GM23338 (cell line): Measurements from ENCODE around the gene GHR. TPM values are rescaled to one million over a fixed set of nuclear protein-coding genes. Genes with fewer than 3 reads are reported as not detected.
"Not testable (repeated sequence)": the region's sequence is repeated elsewhere in the genome, so short reads cannot be mapped to it uniquely, and the experiment has no call there.

Experiments used
- ATAC-seq: fragments of 200-7000 bp; cut with Tn5 transposase; 3 replicates; pipeline ENCODE4 v1.9.1; 2020
- DNase-seq: peaks from one replicate; pipeline ENCODE4 v3.0.0-alpha.2; 2015; ENCODE audit warnings: low spot score
- H2AFZ ChIP-seq: fragments of 200-600 bp; sonication (generic); 2 replicates; pipeline ENCODE4 v1.8.0; 2016; ENCODE audit warnings: antibody characterized with exemption, mild to moderate bottlenecking, moderate library complexity
- H3F3A ChIP-seq: fragments of 200-600 bp; sonication (generic); replicated peaks from 2 replicates; pipeline ENCODE4 v1.8.0; 2017; ENCODE audit warnings: antibody characterized with exemption, mixed run types, low read depth
- H3K27ac ChIP-seq: fragments of 200-600 bp; sonication (generic); 2 replicates; pipeline ENCODE4 v1.6.1; 2016; ENCODE audit warnings: low read depth
- H3K27me3 ChIP-seq: fragments of 200-600 bp; sonication (generic); 2 replicates; pipeline ENCODE4 v1.8.0; 2016; ENCODE audit warnings: mild to moderate bottlenecking, mixed run types, moderate library complexity; ENCODE audit not compliant: insufficient read depth
- H3K36me3 ChIP-seq: fragments of 200-600 bp; sonication (generic); 2 replicates; pipeline ENCODE4 v1.8.0; 2016; ENCODE audit warnings: mild to moderate bottlenecking; ENCODE audit not compliant: insufficient read depth
- H3K4me1 ChIP-seq: fragments of 200-600 bp; sonication (generic); 2 replicates; pipeline ENCODE4 v1.8.0; 2016; ENCODE audit warnings: mild to moderate bottlenecking, moderate library complexity; ENCODE audit not compliant: insufficient read depth
- H3K4me2 ChIP-seq: fragments of 200-600 bp; sonication (generic); 2 replicates; pipeline ENCODE4 v1.7.1; 2017; ENCODE audit warnings: mixed run types
- H3K4me3 ChIP-seq: fragments of 200-600 bp; sonication (generic); 2 replicates; pipeline ENCODE4 v1.6.1; 2016; ENCODE audit warnings: mixed run types
- H3K79me2 ChIP-seq: fragments of 200-600 bp; sonication (generic); replicated peaks from 2 replicates; pipeline ENCODE4 v1.8.0; 2017; ENCODE audit warnings: mild to moderate bottlenecking; ENCODE audit not compliant: insufficient read depth
- H3K9me2 ChIP-seq: fragments of 200-600 bp; sonication (generic); 2 replicates; pipeline ENCODE4 v1.8.0; 2017; ENCODE audit not compliant: insufficient read depth
- H4K20me1 ChIP-seq: fragments of 200-600 bp; sonication (generic); replicated peaks from 2 replicates; pipeline ENCODE4 v1.8.0; 2017; ENCODE audit warnings: mild to moderate bottlenecking; ENCODE audit not compliant: insufficient read depth
- H3K27ac Mint-ChIP-seq: 2 replicates; pipeline ENCODE4 v1.8.0; 2020; ENCODE audit warnings: inconsistent platforms, mild to moderate bottlenecking, moderate library complexity, mixed read lengths
- H3K27me3 Mint-ChIP-seq: 3 replicates; pipeline ENCODE4 v1.8.0; 2022; ENCODE audit warnings: low read depth, mild to moderate bottlenecking, moderate library complexity, mixed read lengths, inconsistent platforms; ENCODE audit not compliant: insufficient read depth, poor library complexity
- H3K36me3 Mint-ChIP-seq: 3 replicates; pipeline ENCODE4 v1.8.0; 2021; ENCODE audit warnings: low read depth, mild to moderate bottlenecking, inconsistent platforms, moderate library complexity, mixed read lengths
- H3K4me1 Mint-ChIP-seq: 3 replicates; pipeline ENCODE4 v1.8.0; 2020; ENCODE audit warnings: mild to moderate bottlenecking, inconsistent platforms, mixed read lengths
- H3K4me3 Mint-ChIP-seq: 3 replicates; pipeline ENCODE4 v1.8.0; 2021; ENCODE audit warnings: moderate library complexity, mild to moderate bottlenecking, inconsistent platforms, mixed read lengths
- H3K9me3 Mint-ChIP-seq: 3 replicates; pipeline ENCODE4 v1.8.0; 2020; ENCODE audit warnings: moderate library complexity, mild to moderate bottlenecking, inconsistent platforms, mixed read lengths
- CREB1 ChIP-seq: fragments of 250-450 bp; sonication (Bioruptor Pico); IDR thresholded peaks from 2 replicates; pipeline ENCODE4 v1.5.0; 2020; ENCODE audit warnings: low read depth, mild to moderate bottlenecking, moderate library complexity
- EZH2 ChIP-seq: fragments of 200-600 bp; sonication (generic); IDR thresholded peaks from one replicate; pipeline ENCODE4 v1.8.0; 2017; ENCODE audit warnings: antibody characterized with exemption, mild to moderate bottlenecking, low read depth; ENCODE audit not compliant: unreplicated experiment
- EZH2phosphoT487 ChIP-seq: fragments of 200-600 bp; sonication (generic); IDR thresholded peaks from one replicate; pipeline ENCODE4 v1.8.1; 2018; ENCODE audit warnings: antibody characterized with exemption; ENCODE audit not compliant: unreplicated experiment
- JUNB ChIP-seq: IDR thresholded peaks from one replicate; pipeline ENCODE4 v1.6.1; 2016; ENCODE audit warnings: antibody characterized with exemption; ENCODE audit not compliant: unreplicated experiment
- NANOG ChIP-seq: IDR thresholded peaks from 2 replicates; pipeline ENCODE4 v1.6.1; 2016; ENCODE audit warnings: antibody characterized with exemption, borderline replicate concordance
- POLR2AphosphoS5 ChIP-seq: IDR thresholded peaks from 2 replicates; pipeline ENCODE4 v1.6.1; 2016; ENCODE audit warnings: antibody characterized with exemption, low read depth
- STAT1 ChIP-seq: IDR thresholded peaks from one replicate; pipeline ENCODE4 v1.6.1; 2016; ENCODE audit warnings: antibody characterized with exemption; ENCODE audit not compliant: unreplicated experiment
- ZNF114 ChIP-seq: fragments of 250-450 bp; sonication (Bioruptor Pico); IDR thresholded peaks from 2 replicates; pipeline ENCODE4 v1.5.0; 2020; ENCODE audit warnings: mild to moderate bottlenecking, moderate library complexity
- polyA plus RNA-seq: library from polyadenylated mRNA; unstranded; fragments of >200 nt; fragmentation: Nextera tagmentation; extraction: Ambion mirVana; gene quantifications from 2 replicates; pipeline ENCODE4 v1.2.1, GENCODE V29; 2016
- total RNA-seq: library from RNA; depleted of rRNA; stranded (reverse); fragments of >200 nt; shearing (Covaris generic); gene quantifications from 2 replicates; pipeline ENCODE4 v1.2.3, GENCODE V29; 2014
- TF ChIP-seq, protein P1 (sequence below): IDR thresholded peaks from 2 replicates; pipeline ENCODE4 v1.6.1; 2016; ENCODE audit warnings: antibody characterized with exemption
- TF ChIP-seq, protein P2 (sequence below): IDR thresholded peaks from one replicate; pipeline ENCODE4 v1.6.1; 2018; ENCODE audit warnings: antibody characterized with exemption; ENCODE audit not compliant: unreplicated experiment

Gene GHR
- total and polyA plus RNA-seq, 2 experiments from 2014 or later: 0.21 to 1.9 TPM

DNA sequence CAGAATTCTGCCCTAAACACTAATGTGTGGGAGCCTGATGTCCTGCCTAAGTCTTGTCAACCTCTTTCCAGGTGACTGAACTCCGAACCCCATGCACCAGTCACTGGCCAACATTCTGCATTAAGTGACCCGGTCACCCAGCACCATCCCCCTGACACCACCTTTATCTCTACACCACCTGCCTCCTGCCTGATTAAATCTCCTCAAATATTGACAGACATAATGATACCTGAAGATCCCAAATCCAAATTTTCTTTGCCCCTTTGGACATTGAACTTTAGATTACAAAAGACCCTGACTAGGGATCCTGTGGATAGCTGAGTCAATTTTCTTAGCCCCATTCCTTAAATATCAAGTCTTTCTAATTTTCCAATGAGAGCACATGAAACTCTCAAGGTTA is 150.1 kb downstream of the GHR start (continued):
- no peak for TF ChIP-seq STAT1
- TF ChIP-seq, protein P1, sequence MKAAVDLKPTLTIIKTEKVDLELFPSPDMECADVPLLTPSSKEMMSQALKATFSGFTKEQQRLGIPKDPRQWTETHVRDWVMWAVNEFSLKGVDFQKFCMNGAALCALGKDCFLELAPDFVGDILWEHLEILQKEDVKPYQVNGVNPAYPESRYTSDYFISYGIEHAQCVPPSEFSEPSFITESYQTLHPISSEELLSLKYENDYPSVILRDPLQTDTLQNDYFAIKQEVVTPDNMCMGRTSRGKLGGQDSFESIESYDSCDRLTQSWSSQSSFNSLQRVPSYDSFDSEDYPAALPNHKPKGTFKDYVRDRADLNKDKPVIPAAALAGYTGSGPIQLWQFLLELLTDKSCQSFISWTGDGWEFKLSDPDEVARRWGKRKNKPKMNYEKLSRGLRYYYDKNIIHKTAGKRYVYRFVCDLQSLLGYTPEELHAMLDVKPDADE: no peak
- TF ChIP-seq EZH2phosphoT487: no peak
- TF ChIP-seq CREB1 (CRISPR knock-in tag): no peak
- no peak for TF ChIP-seq ZNF114 (CRISPR knock-in tag)
- no peak for TF ChIP-seq JUNB
- TF ChIP-seq NANOG: no peak
- TF ChIP-seq POLR2AphosphoS5: no peak

DNA sequence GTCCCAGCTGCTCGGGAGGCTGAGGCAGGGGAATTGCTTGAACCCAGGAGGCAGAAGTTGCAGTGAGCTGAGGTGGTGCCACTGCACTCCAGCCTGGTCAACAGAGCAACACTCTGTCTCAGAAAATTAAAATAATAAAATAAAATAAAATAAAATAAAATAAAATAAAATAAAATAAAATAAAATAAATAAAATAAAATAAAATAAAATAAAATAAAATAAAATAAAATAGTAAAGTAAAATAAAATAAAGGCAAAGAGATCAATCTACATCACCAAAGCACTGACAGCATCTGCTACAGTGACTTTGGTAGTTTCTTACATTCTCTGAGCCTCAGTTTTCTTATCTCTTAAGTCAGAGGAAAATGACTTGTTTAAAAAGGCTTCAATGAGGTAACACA is 152.7 kb downstream of the GHR start:
- not testable (repeated sequence) for H3K4me3 ChIP-seq, H3K36me3 Mint-ChIP-seq, H3K4me1 Mint-ChIP-seq, H3K9me3 Mint-ChIP-seq, H3F3A ChIP-seq, DNase-seq, H3K36me3 ChIP-seq, H3K27me3 ChIP-seq, H3K27ac Mint-ChIP-seq, H3K79me2 ChIP-seq, H3K27me3 Mint-ChIP-seq, H3K4me3 Mint-ChIP-seq, ATAC-seq, H2AFZ ChIP-seq, H3K27ac ChIP-seq, H3K4me1 ChIP-seq, H3K9me2 ChIP-seq, H3K4me2 ChIP-seq, H4K20me1 ChIP-seq

DNA sequence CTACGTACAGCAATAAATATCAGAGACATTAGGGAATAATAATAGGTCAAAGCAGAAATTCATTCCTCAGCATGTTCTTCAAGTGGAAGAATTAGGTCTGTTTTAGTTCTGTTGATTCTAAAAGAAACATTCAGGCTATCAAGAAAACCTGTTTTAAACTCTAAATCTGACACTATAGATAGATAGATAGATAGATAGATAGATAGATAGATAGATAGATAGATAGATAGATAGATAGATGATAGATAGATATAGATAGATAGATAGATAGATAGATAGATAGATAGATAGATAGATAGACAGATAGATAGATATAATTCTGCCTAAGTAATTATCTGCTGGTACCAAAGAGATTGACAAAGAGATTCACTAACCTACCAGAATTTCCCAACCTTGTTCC is 155.7 kb downstream of the GHR start:
- not testable (repeated sequence) for H2AFZ ChIP-seq, H4K20me1 ChIP-seq, H3K27ac Mint-ChIP-seq, H3K4me3 Mint-ChIP-seq, H3K4me1 ChIP-seq, H3K36me3 Mint-ChIP-seq, H3K27ac ChIP-seq, DNase-seq, H3K4me2 ChIP-seq, H3K36me3 ChIP-seq, ATAC-seq, H3K27me3 ChIP-seq, H3K4me1 Mint-ChIP-seq, H3K79me2 ChIP-seq, H3K9me2 ChIP-seq, H3F3A ChIP-seq, H3K4me3 ChIP-seq, H3K27me3 Mint-ChIP-seq
- peaks cover 24% of the 10 kb centered on the region for H3K9me3 Mint-ChIP-seq

DNA sequence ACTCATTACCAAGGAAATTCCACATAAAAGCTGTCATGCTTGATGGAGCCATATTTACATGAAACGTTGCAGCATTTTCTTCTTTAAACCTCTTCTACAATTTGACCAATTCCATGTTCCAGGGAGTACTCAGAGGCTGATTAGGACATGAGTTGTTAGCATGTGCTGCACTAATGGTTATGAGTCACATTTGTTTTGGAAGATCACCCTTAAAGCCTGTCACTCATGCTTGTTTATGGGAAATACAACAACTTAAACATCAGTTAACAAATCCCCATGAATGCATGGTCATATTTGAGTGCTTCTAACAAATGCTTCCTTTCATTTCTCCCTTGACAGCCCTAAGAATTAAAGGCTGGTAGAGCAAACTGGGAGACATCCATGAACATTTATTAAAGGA is 156.1 kb downstream of the GHR start:
- H2AFZ ChIP-seq: no peak overlapping the region
- Mint-ChIP-seq H3K4me1 (no peaks in the 10 kb centered on the region), H3K4me3 (no peak overlapping the region), H3K27ac (no peak overlapping the region), H3K9me3 (peaks cover 24% of the 10 kb centered on the region), H3K36me3 (peaks cover 8% of the 10 kb centered on the region; the same call in 2 of the 3 replicates), H3K27me3 (peaks cover 2% of the 10 kb centered on the region)
- no peak overlapping the region for H3K4me3 ChIP-seq
- H3K4me1 ChIP-seq: no peaks in the 10 kb centered on the region
- no peak overlapping the region for H3K27ac ChIP-seq
- no peaks in the 10 kb centered on the region for H3F3A ChIP-seq
- no peak overlapping the region for H3K4me2 ChIP-seq
- no peaks in the 10 kb centered on the region for H3K36me3 ChIP-seq
- H4K20me1 ChIP-seq: no peaks in the 10 kb centered on the region
- 0 out of 2 replicates have a peak, but pooled peaks cover 5% of the 10 kb centered on the region for H3K9me2 ChIP-seq
- H3K79me2 ChIP-seq: no peaks in the 10 kb centered on the region
- no peaks in the 10 kb centered on the region for H3K27me3 ChIP-seq
- ATAC-seq: no peak
- no peak for DNase-seq
- TF ChIP-seq NANOG: no peak
- no peak for TF ChIP-seq EZH2
- TF ChIP-seq POLR2AphosphoS5: no peak
- TF ChIP-seq, protein P2, sequence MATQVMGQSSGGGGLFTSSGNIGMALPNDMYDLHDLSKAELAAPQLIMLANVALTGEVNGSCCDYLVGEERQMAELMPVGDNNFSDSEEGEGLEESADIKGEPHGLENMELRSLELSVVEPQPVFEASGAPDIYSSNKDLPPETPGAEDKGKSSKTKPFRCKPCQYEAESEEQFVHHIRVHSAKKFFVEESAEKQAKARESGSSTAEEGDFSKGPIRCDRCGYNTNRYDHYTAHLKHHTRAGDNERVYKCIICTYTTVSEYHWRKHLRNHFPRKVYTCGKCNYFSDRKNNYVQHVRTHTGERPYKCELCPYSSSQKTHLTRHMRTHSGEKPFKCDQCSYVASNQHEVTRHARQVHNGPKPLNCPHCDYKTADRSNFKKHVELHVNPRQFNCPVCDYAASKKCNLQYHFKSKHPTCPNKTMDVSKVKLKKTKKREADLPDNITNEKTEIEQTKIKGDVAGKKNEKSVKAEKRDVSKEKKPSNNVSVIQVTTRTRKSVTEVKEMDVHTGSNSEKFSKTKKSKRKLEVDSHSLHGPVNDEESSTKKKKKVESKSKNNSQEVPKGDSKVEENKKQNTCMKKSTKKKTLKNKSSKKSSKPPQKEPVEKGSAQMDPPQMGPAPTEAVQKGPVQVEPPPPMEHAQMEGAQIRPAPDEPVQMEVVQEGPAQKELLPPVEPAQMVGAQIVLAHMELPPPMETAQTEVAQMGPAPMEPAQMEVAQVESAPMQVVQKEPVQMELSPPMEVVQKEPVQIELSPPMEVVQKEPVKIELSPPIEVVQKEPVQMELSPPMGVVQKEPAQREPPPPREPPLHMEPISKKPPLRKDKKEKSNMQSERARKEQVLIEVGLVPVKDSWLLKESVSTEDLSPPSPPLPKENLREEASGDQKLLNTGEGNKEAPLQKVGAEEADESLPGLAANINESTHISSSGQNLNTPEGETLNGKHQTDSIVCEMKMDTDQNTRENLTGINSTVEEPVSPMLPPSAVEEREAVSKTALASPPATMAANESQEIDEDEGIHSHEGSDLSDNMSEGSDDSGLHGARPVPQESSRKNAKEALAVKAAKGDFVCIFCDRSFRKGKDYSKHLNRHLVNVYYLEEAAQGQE: no peak
- no peak for TF ChIP-seq EZH2phosphoT487
- TF ChIP-seq, protein P1: no peak
